GM12892 (cell line): ENCODE measurements around the gene NDUFV2.

Experiments
- POLR2A ChIP-seq: IDR thresholded peaks from 2 replicates; pipeline ENCODE4 v1.6.1; 2011; ENCODE audit warnings: low read depth, low read length, control low read depth
- POLR2AphosphoS5 ChIP-seq: IDR thresholded peaks from 2 replicates; pipeline ENCODE4 v1.6.1; 2011; ENCODE audit warnings: low read depth, low read length, control low read depth
- TAF1 ChIP-seq: IDR thresholded peaks from 2 replicates; pipeline ENCODE4 v1.6.1; 2011; ENCODE audit warnings: low read depth, mild to moderate bottlenecking, control low read depth, low read length, borderline replicate concordance

DNA sequence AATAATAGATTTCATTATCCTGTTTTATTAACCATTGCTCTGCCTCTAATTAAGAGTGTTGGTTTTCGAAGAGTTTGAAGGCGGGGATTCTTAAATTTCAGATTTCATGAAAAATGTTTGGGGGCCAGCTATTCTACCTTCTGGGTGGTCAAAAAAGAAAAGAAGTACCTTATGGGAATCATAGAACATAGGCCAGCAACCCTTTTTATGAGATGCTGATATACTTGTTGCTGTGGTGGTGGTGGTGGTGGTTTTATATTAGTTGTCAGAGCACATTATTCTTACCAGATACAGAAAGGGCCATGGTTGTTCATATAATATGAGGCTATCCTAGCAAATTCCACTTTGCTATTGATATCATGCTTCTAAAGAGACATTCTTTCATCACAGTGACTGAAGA, 38.5 kb downstream of the NDUFV2 start:
- TF ChIP-seq TAF1 (no peak), POLR2A (no peak), POLR2AphosphoS5 (no peak)
